OCI-M2 (cell line): ENCODE measurements around the gene ATP7B.
A peak's percentile ranks its signal among the peaks of the same experiment; 100 is the strongest.
"Not testable (repeated sequence)": the region's sequence is repeated elsewhere in the genome, so short reads cannot be mapped to it uniquely, and the experiment has no call there.

Experiments
- DNase-seq: peaks from one replicate; lab custom pipeline; 2025; ENCODE audit not compliant: unreplicated experiment; lab: John Stamatoyannopoulos, UW

The ATP7B gene

GRCh38 chr13:52006523-52007245, 4.6 kb downstream of the ATP7B start:
- no peak for DNase-seq

- DNase-seq, result no peak
These were observed 5.3 kb downstream of the ATP7B start for GRCh38 chr13:52005841-52006522.

- DNase-seq, result no peak
These were observed 6.6 kb downstream of the ATP7B start for GRCh38 chr13:52004511-52005170.

GRCh38 chr13:52003541-52003940, 7.7 kb downstream of the ATP7B start:
- no peak for DNase-seq

GRCh38 chr13:52002361-52002760, 8.9 kb downstream of the ATP7B start:
- DNase-seq, result no peak

GRCh38 chr13:52001120-52001731, 10.0 kb downstream of the ATP7B start:
- DNase-seq, result peak; percentile 10

GRCh38 chr13:51999921-52000320, 11.3 kb downstream of the ATP7B start:
- no peak for DNase-seq

- no peak for DNase-seq
These were observed 11.7 kb downstream of the ATP7B start for GRCh38 chr13:51999510-51999911.

GRCh38 chr13:51998723-51999509, 12.3 kb downstream of the ATP7B start:
- DNase-seq, result no peak

GRCh38 chr13:51997641-51998330, 13.5 kb downstream of the ATP7B start:
- DNase-seq, result no peak

GRCh38 chr13:51997186-51997585, 14.1 kb downstream of the ATP7B start:
- DNase-seq, result no peak

GRCh38 chr13:51996641-51997040, 14.6 kb downstream of the ATP7B start:
- DNase-seq, result no peak

GRCh38 chr13:51995677-51996551, 15.3 kb downstream of the ATP7B start:
- DNase-seq, result no peak

GRCh38 chr13:51993713-51994112, 17.5 kb downstream of the ATP7B start:
- DNase-seq, result no peak

- no peak for DNase-seq
These were observed 22.1 kb downstream of the ATP7B start for GRCh38 chr13:51988988-51989618.

- DNase-seq, result not testable (repeated sequence)
These were observed 26.3 kb downstream of the ATP7B start for GRCh38 chr13:51984904-51985303.

GRCh38 chr13:51983292-51983691, 28.0 kb downstream of the ATP7B start:
- not testable (repeated sequence) for DNase-seq

GRCh38 chr13:51981355-51981754, 29.9 kb downstream of the ATP7B start:
- no peak for DNase-seq

- DNase-seq, result no peak
These were observed 30.3 kb downstream of the ATP7B start for GRCh38 chr13:51980908-51981307.
